Neutrophil (primary cell): ENCODE data around the gene KCNJ10.

Experiments
- H3K27ac ChIP-seq: fragments of 200-600 bp; sonication (generic); 2 replicates; pipeline ENCODE4 v1.5.1; 2016; ENCODE audit warnings: mild to moderate bottlenecking, moderate library complexity
- H3K27me3 ChIP-seq: fragments of 200-600 bp; sonication (generic); 2 replicates; pipeline ENCODE4 v1.6.0; 2016; ENCODE audit warnings: mild to moderate bottlenecking
- H3K36me3 ChIP-seq: fragments of 200-600 bp; sonication (generic); 2 replicates; pipeline ENCODE4 v1.5.1; 2017
- H3K4me1 ChIP-seq, 2 experiments: fragments of 200-600 bp in 1 of 2; sonication (generic) in 1 of 2; 1 replicate in 1 of 2; 2 replicates in 1 of 2; pipeline versions ENCODE4 v1.5.1 to v1.6.1; 2013 to 2016; ENCODE audit warnings: low read depth in 1 of 2, low read length in 1 of 2, mild to moderate bottlenecking in 1 of 2, moderate library complexity in 1 of 2; ENCODE audit not compliant: control insufficient read depth in 1 of 2, insufficient read depth in 1 of 2
- H3K4me3 ChIP-seq, 2 experiments: fragments of 200-600 bp in 1 of 2; sonication (generic) in 1 of 2; 1 replicate in 1 of 2; 2 replicates in 1 of 2; pipeline ENCODE4 v1.5.1; 2013 to 2016; ENCODE audit warnings: low read depth in 1 of 2, low read length in 1 of 2, mild to moderate bottlenecking in 1 of 2, moderate library complexity in 1 of 2
- H3K9me3 ChIP-seq: fragments of 200-600 bp; sonication (generic); 2 replicates; pipeline ENCODE4 v1.5.1; 2016
- CTCF ChIP-seq: fragments of 200-600 bp; sonication (generic); IDR thresholded peaks from 2 replicates; pipeline ENCODE4 v1.5.1; 2016; ENCODE audit warnings: antibody characterized with exemption

Gene KCNJ10

GRCh38 chr1:160097911-160098851, 28.2 kb upstream of the KCNJ10 start, which contains the start of gene IGSF8:
Gene IGSF8, minus strand, starts transcription at chr1:160098619. Its CDS starts 147 bp downstream, at chr1:160098472.
- H3K27me3 ChIP-seq: peaks cover 36% of the 10 kb centered on the region
- H3K4me3 ChIP-seq: peak within 1 kb of the TSS; percentile 70 to 96
- TF ChIP-seq CTCF: no peak
- H3K36me3 ChIP-seq: no peaks in the 10 kb centered on the region
- no peaks in the 10 kb centered on the region for H3K9me3 ChIP-seq
- peak within 1 kb of the TSS; percentile 68 for H3K27ac ChIP-seq
- H3K4me1 ChIP-seq: peaks cover 11 to 18% of the 10 kb centered on the region in 2 experiments

- no peak for TF ChIP-seq CTCF
- H3K36me3 ChIP-seq: no peaks in the 10 kb centered on the region
- peaks cover 11 to 18% of the 10 kb centered on the region in 2 experiments for H3K4me1 ChIP-seq
- H3K9me3 ChIP-seq: no peaks in the 10 kb centered on the region
- no peak overlapping the region for H3K27ac ChIP-seq
- H3K27me3 ChIP-seq: peaks cover 27% of the 10 kb centered on the region
- H3K4me3 ChIP-seq: peak overlapping the region; percentile 62 to 96
These were observed 27.4 kb upstream of the KCNJ10 start for GRCh38 chr1:160097151-160097910.

GRCh38 chr1:160096274-160097116, 26.5 kb upstream of the KCNJ10 start:
- Histone ChIP-seq H3K27ac (no peak overlapping the region), H3K27me3 (peaks cover 19% of the 10 kb centered on the region), H3K36me3 (no peaks in the 10 kb centered on the region), H3K4me1 (peaks cover 11 to 18% of the 10 kb centered on the region in 2 experiments), H3K4me3 (no peak overlapping the region), H3K9me3 (no peaks in the 10 kb centered on the region)
- TF ChIP-seq CTCF: no peak

GRCh38 chr1:160095382-160096105, 25.6 kb upstream of the KCNJ10 start:
- TF ChIP-seq CTCF: no peak
- H3K36me3 ChIP-seq: no peaks in the 10 kb centered on the region

More at GRCh38 chr1:160095382-160096105, 25.6 kb upstream of the KCNJ10 start:
- no peak overlapping the region for H3K4me3 ChIP-seq
- peaks cover 11 to 15% of the 10 kb centered on the region in 2 experiments for H3K4me1 ChIP-seq
- H3K27me3 ChIP-seq: peaks cover 14% of the 10 kb centered on the region
- no peak overlapping the region for H3K27ac ChIP-seq
- H3K9me3 ChIP-seq: no peaks in the 10 kb centered on the region
